GM19099 (cell line): ENCODE measurements around the gene LCN2.

ENCODE experiments used
- POLR2A ChIP-seq: IDR thresholded peaks from 3 replicates; pipeline ENCODE4 v1.6.1; 2011; ENCODE audit warnings: low read depth; ENCODE audit not compliant: insufficient read length; ENCODE audit errors: extremely low read depth

The LCN2 gene

GRCh38 chr9:128153060-128153946 lies 4.0 kb downstream of the LCN2 start:
- TF ChIP-seq POLR2A, result no peak

- no peak for TF ChIP-seq POLR2A
Observed at GRCh38 chr9:128153947-128154695, 4.9 kb downstream of the LCN2 start.

- no peak for TF ChIP-seq POLR2A
Observed at GRCh38 chr9:128155736-128156500, 6.7 kb downstream of the LCN2 start.

- TF ChIP-seq POLR2A, result no peak
Observed at GRCh38 chr9:128159522-128159783, 10.2 kb downstream of the LCN2 start.

- TF ChIP-seq POLR2A, result peak; percentile 96
Observed at GRCh38 chr9:128159784-128160602, 10.7 kb downstream of the LCN2 start, which contains the start of gene BBLN. Gene BBLN (plus strand): TSS chr9:128160265. CDS start chr9:128160408, 143 bp downstream.

- no peak for TF ChIP-seq POLR2A
Observed at GRCh38 chr9:128160603-128160987, 11.3 kb downstream of the LCN2 start.

GRCh38 chr9:128161215-128161902 lies 12.1 kb downstream of the LCN2 start:
- no peak for TF ChIP-seq POLR2A

GRCh38 chr9:128162215-128163026 lies 13.2 kb downstream of the LCN2 start:
- TF ChIP-seq POLR2A, result no peak

GRCh38 chr9:128163027-128163515 lies 13.8 kb downstream of the LCN2 start:
- TF ChIP-seq POLR2A, result no peak

- TF ChIP-seq POLR2A, result no peak
Observed at GRCh38 chr9:128163523-128164306, 14.5 kb downstream of the LCN2 start.

GRCh38 chr9:128164307-128164885 lies 15.1 kb downstream of the LCN2 start:
- no peak for TF ChIP-seq POLR2A

GRCh38 chr9:128166169-128166568 lies 16.9 kb downstream of the LCN2 start:
- no peak for TF ChIP-seq POLR2A

- no peak for TF ChIP-seq POLR2A
Observed at GRCh38 chr9:128167209-128167608, 18.0 kb downstream of the LCN2 start.
